C4-2B (cell line): Measurements from ENCODE around the gene IRAK4.
A peak's percentile ranks its signal among the peaks of the same experiment; 100 is the strongest.

Source experiments
- H3K27ac ChIP-seq: fragments of 450-650 bp; 2 replicates; pipeline ENCODE4 v1.5.1; 2017
- CTCF ChIP-seq: fragments of 450-650 bp; conservative IDR thresholded peaks from 2 replicates; pipeline ENCODE4 v1.5.1; 2017; ENCODE audit warnings: mild to moderate bottlenecking
- ZFX ChIP-seq: fragments of 450-650 bp; IDR thresholded peaks from 2 replicates; pipeline ENCODE4 v1.6.1; 2017

The IRAK4 gene

GRCh38 chr12:43816168-43816567 lies 57.4 kb downstream of the IRAK4 start:
- TF ChIP-seq ZFX (no peak), CTCF (no peak)
- no peak overlapping the region for H3K27ac ChIP-seq

- no peak overlapping the region for H3K27ac ChIP-seq
- TF ChIP-seq CTCF, result no peak
- TF ChIP-seq ZFX, result no peak
Observed at GRCh38 chr12:43824207-43824775, 65.5 kb downstream of the IRAK4 start.

- no peak overlapping the region for H3K27ac ChIP-seq
- no peak for TF ChIP-seq CTCF
- no peak for TF ChIP-seq ZFX
Observed at GRCh38 chr12:43826681-43827080, 67.9 kb downstream of the IRAK4 start.

GRCh38 chr12:43827093-43827492 lies 68.3 kb downstream of the IRAK4 start:
- TF ChIP-seq ZFX (no peak), CTCF (no peak)
- no peak overlapping the region for H3K27ac ChIP-seq

- no peak overlapping the region for H3K27ac ChIP-seq
- no peak for TF ChIP-seq CTCF
- TF ChIP-seq ZFX, result no peak
Observed at GRCh38 chr12:43832463-43833168, 73.9 kb downstream of the IRAK4 start.

GRCh38 chr12:43835264-43835655 lies 76.5 kb downstream of the IRAK4 start:
- H3K27ac ChIP-seq, result peak overlapping the region; percentile 74
- TF ChIP-seq CTCF (no peak), ZFX (no peak)

GRCh38 chr12:43835656-43836474 lies 77.1 kb downstream of the IRAK4 start, which contains the start of gene TMEM117:
TSS of gene TMEM117 (plus strand) at chr12:43836081.
- peak within 1 kb of the TSS; percentile 74 for H3K27ac ChIP-seq
- TF ChIP-seq ZFX (peak; percentile 99), CTCF (no peak)
